22Rv1 (cell line): Measurements from ENCODE around the gene GSTA4.

Experiments
- CTCF ChIP-seq: fragments of 450-650 bp; IDR thresholded peaks from 2 replicates; pipeline ENCODE4 v1.5.1; 2017; ENCODE audit warnings: mild to moderate bottlenecking
- ZFX ChIP-seq: fragments of 450-650 bp; IDR thresholded peaks from 2 replicates; pipeline ENCODE4 v1.6.1; 2017; ENCODE audit warnings: antibody characterized with exemption, borderline replicate concordance

GRCh38 chr6:53011979-53012378 lies 16.9 kb upstream of the GSTA4 start:
- TF ChIP-seq CTCF (no peak), ZFX (no peak)
